ENCODE data around the gene MEF2A. TPM values are rescaled to one million over a fixed set of nuclear protein-coding genes. Genes with fewer than 3 reads are reported as not detected.
A peak's percentile ranks its signal among the peaks of the same experiment; 100 is the strongest.

MEF2A gene
- total RNA-seq, 1 experiment from 2014 or later, result 30.7 TPM

- DNase-seq (ENCODE audit: low spot score) (peak; percentile 32), ATAC-seq (peak; percentile 81)
- no peaks in the 10 kb centered on the region for H3K4me1 Mint-ChIP-seq
- H3K27ac Mint-ChIP-seq, result no peak overlapping the region
- H3K4me3 Mint-ChIP-seq, result no peak overlapping the region
- H3K9me3 Mint-ChIP-seq, result peaks cover 9% of the 10 kb centered on the region
- H3K27me3 Mint-ChIP-seq (ENCODE audit: low read depth), result no peaks in the 10 kb centered on the region
- ChIA-PET CTCF (no interaction called here), POLR2A (no interaction called here)
- TF ChIP-seq EMX1 (CRISPR knock-in tag; IDR thresholded peaks at IDR 0.05) (no peak), AR (CRISPR knock-in tag; IDR thresholded peaks at IDR 0.05) (no peak), ZNF317 (CRISPR knock-in tag; IDR thresholded peaks at IDR 0.05; ENCODE audit: borderline replicate concordance, low read depth) (no peak), ZMAT4 (CRISPR knock-in tag; IDR thresholded peaks at IDR 0.05) (no peak), CBFB (CRISPR knock-in tag; IDR thresholded peaks at IDR 0.05; ENCODE audit: low read depth) (no peak), SMAD3 (CRISPR knock-in tag; IDR thresholded peaks at IDR 0.05; ENCODE audit: borderline replicate concordance) (no peak), NR2C2 (CRISPR knock-in tag; IDR thresholded peaks at IDR 0.05) (no peak), ZNF219 (CRISPR knock-in tag; IDR thresholded peaks at IDR 0.05; ENCODE audit: borderline replicate concordance) (no peak), ZNF512 (CRISPR knock-in tag; IDR thresholded peaks at IDR 0.05; ENCODE audit: borderline replicate concordance) (no peak), ETV6 (CRISPR knock-in tag; IDR thresholded peaks at IDR 0.05) (no peak), ZNF232 (CRISPR knock-in tag; IDR thresholded peaks at IDR 0.05) (no peak), ERG (CRISPR knock-in tag; IDR thresholded peaks at IDR 0.05) (no peak), TCF7 (CRISPR knock-in tag; IDR thresholded peaks at IDR 0.05; ENCODE audit: low read depth) (no peak), ZBTB43 (CRISPR knock-in tag; IDR thresholded peaks at IDR 0.05) (no peak), MXD4 (CRISPR knock-in tag; IDR thresholded peaks at IDR 0.05; ENCODE audit: borderline replicate concordance) (no peak)
- H3K36me3 Mint-ChIP-seq, result no peaks in the 10 kb centered on the region
Measured at GRCh38 chr15:99744142-99744541, 178.4 kb downstream of the MEF2A start.

- DNase-seq (ENCODE audit: low spot score) (no peak), ATAC-seq (no peak)
- Mint-ChIP-seq H3K27ac (no peak overlapping the region), H3K9me3 (peaks cover 9% of the 10 kb centered on the region), H3K4me3 (no peak overlapping the region), H3K36me3 (no peaks in the 10 kb centered on the region), H3K27me3 (ENCODE audit: low read depth) (no peaks in the 10 kb centered on the region), H3K4me1 (peaks cover 7% of the 10 kb centered on the region)
- ChIA-PET CTCF (interaction anchor here (0.9 kb wide), 1 partner anchor 12 kb away, joined by 3 read pairs; the partner anchor contains the start of gene LYSMD4), POLR2A (no interaction called here)
- no peak for TF ChIP-seq CREM (CRISPR knock-in tag; IDR thresholded peaks at IDR 0.05)
- TF ChIP-seq FOXP1 (CRISPR knock-in tag; IDR thresholded peaks at IDR 0.05; ENCODE audit: borderline replicate concordance), result no peak
- TF ChIP-seq ETV6 (CRISPR knock-in tag; IDR thresholded peaks at IDR 0.05), result no peak
- no peak for TF ChIP-seq PRDM15 (CRISPR knock-in tag; IDR thresholded peaks at IDR 0.05)
- no peak for TF ChIP-seq ZNF532 (CRISPR knock-in tag; IDR thresholded peaks at IDR 0.05; ENCODE audit: borderline replicate concordance)
Measured at GRCh38 chr15:99745370-99746086, 179.7 kb downstream of the MEF2A start.
